Cardiac fibroblast (primary cell): ENCODE results near the gene OXSR1.

ENCODE experiments used
- DNase-seq, 2 donors: peaks; one replicate each; pipeline versions ENCODE4 v3.0.0 to v3.0.0-alpha.2; 2010; ENCODE audit warnings: low read depth in 2 of 2
- H3K4me3 ChIP-seq, 2 donors: replicated peaks in 1 of 2; 1 replicate in 1 of 2; 2 replicates in 1 of 2; pipeline ENCODE4 v1.5.1; 2011; ENCODE audit warnings: low read depth in 2 of 2, low read length in 2 of 2, mild to moderate bottlenecking in 2 of 2, moderate library complexity in 1 of 2
- TF ChIP-seq, protein P1 (sequence below): IDR thresholded peaks from one replicate; pipeline ENCODE4 v1.5.1; 2011; ENCODE audit warnings: low read depth, mild to moderate bottlenecking, low read length, inconsistent platforms

Gene OXSR1

DNA sequence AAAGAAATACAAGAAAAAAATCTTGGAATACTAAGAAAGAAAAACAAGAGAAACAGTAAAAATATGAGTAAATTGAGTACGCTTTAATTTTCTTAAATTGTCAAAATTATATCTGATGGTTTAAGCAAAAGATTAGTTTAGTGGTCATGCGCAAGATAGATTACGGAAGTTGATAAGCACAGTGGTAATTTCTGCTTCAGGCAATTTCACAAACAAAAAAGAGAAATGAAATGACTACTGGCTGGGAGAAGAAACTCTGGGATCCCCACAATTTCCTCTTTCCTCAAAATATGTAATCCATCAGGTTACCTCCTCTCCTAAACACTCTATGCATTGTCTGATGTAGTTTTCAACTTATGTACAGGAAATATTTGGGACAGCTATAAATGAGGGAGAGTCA is 17.9 kb upstream of the OXSR1 start:
- DNase-seq, result no peak
- no peak overlapping the region for H3K4me3 ChIP-seq
- TF ChIP-seq, protein P1, sequence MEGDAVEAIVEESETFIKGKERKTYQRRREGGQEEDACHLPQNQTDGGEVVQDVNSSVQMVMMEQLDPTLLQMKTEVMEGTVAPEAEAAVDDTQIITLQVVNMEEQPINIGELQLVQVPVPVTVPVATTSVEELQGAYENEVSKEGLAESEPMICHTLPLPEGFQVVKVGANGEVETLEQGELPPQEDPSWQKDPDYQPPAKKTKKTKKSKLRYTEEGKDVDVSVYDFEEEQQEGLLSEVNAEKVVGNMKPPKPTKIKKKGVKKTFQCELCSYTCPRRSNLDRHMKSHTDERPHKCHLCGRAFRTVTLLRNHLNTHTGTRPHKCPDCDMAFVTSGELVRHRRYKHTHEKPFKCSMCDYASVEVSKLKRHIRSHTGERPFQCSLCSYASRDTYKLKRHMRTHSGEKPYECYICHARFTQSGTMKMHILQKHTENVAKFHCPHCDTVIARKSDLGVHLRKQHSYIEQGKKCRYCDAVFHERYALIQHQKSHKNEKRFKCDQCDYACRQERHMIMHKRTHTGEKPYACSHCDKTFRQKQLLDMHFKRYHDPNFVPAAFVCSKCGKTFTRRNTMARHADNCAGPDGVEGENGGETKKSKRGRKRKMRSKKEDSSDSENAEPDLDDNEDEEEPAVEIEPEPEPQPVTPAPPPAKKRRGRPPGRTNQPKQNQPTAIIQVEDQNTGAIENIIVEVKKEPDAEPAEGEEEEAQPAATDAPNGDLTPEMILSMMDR, result no peak

DNA sequence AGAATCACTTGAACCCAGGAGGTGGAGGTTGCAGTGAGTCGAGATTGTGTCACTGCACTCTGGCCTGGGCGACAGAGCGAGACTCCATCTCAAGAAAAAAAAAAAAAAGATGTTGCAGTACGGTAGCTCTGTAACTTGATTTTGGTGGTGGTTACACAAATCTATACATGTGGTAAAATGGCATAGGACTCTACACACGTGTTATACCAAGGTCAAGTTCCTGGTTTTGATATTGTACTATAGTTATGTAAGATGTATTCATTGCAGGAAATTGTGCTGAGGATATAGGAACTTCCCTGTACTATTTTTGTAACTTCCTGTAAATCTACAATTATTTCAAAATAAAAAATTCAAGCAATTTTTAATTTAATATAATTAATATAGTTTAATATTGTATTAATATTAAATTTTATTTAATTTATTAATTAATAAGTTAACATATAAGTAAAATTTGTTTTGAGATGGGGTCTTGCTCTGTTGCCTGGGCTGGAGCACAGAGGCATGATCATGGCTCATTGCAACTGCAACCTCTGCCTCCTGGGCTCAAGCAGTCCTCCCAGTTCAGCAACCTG is 16.9 kb upstream of the OXSR1 start:
- TF ChIP-seq, protein P1, result no peak
- no peak for DNase-seq
- H3K4me3 ChIP-seq, result no peak overlapping the region

DNA sequence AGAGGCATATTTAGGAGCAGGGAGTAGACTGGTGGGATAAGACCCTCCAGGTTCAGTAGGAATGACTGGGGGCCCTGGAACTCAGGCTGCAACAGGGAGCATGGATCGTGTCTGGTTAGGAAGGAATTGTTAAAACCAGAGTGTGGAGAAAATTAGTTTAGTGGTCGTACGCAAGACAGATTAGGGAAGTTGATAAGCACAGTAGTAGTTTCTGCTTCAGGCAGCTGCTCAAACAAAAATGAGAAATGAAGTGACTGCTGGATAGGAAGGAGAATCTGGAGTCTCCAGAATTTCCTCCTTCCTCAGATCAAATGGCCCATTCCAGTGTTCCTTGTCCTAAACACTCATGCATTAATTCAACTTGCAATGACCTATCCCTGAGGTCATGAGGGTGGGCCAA is 15.6 kb upstream of the OXSR1 start:
- no peak for DNase-seq
- TF ChIP-seq, protein P1, result no peak
- no peak overlapping the region for H3K4me3 ChIP-seq

GRCh38 chr3:38150780-38151528 is 14.4 kb upstream of the OXSR1 start:
- DNase-seq, result no peak
- H3K4me3 ChIP-seq, result no peak overlapping the region
- TF ChIP-seq, protein P1, result no peak

- DNase-seq, result peak in 1 of 2 donors; percentile 73
- TF ChIP-seq, protein P1, result no peak
- H3K4me3 ChIP-seq, result no peak overlapping the region
These were observed 13.6 kb upstream of the OXSR1 start for GRCh38 chr3:38151667-38152265.

DNA sequence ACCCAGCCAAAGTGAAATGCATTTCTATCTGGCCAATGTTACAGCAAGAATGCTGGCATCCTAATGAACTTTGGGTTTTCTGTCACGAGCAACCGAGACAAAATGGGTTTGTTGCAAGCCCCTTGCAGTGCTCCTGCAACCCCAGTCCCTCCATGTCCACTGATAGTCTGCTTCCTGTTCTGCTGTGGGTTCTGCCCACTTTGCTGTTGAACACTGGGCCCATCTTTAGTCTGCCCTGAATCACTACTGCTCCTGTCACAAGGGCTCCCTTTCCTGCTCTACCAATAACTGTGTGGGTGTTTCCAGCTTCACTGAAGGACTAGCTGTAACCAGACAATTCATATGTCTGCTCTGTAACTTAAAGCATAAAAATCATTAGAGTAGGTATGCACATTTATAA is 12.7 kb upstream of the OXSR1 start:
- TF ChIP-seq, protein P1, result no peak
- no peak overlapping the region for H3K4me3 ChIP-seq
- no peak for DNase-seq
